Measurements from ENCODE around the gene TMEM39B. TPM values are rescaled to one million over a fixed set of nuclear protein-coding genes. Genes with fewer than 3 reads are reported as not detected.

Gene TMEM39B
- total RNA-seq, 1 experiment from 2014 or later = 18.8 TPM

DNA sequence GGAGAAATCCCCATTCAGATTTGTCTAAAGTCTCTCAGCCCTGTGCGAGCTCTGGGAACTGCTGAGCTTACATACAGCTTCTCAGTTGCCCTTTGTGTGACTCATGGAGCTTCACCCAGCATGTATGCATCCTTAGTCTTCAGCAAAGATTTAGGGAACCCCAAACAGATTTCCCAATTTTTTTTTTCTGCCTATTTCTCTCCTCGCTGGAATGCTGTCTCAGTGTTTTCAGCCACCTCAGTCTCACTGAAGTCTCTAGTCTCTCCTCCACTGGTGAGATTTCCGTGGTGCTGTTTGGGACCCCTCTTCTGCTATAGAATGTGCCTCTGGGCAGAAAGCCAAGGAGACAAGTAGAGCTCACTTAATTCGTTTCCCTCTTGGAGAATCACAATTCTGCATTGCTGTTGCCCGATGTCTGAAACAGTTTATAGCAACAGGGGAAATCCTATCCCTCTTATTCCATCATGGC is 78.6 kb downstream of the TMEM39B start:
- Mint-ChIP-seq H3K9me3 (no peaks in the 10 kb centered on the region), H3K27me3 (ENCODE audit: low read depth) (no peaks in the 10 kb centered on the region), H3K4me1 (peaks cover 3% of the 10 kb centered on the region; the same call in 1 of the 2 replicates), H3K36me3 (peaks cover 8% of the 10 kb centered on the region), H3K4me3 (no peak overlapping the region), H3K27ac (peak overlapping the region; percentile 82)
- ChIA-PET CTCF (interaction anchor here (0.5 to 2.6 kb wide), 2 partner anchors 24 to 129 kb away, joined by 3 to 7 read pairs; no protein-coding TSS in a partner anchor), POLR2A (no interaction called here)
- no peak for ATAC-seq
- DNase-seq (ENCODE audit: low spot score) = no peak
- TF ChIP-seq ZNF232 (CRISPR knock-in tag; IDR thresholded peaks at IDR 0.05) (no peak), GABPB1 (CRISPR knock-in tag; IDR thresholded peaks at IDR 0.05) (no peak), ZNF423 (CRISPR knock-in tag; IDR thresholded peaks at IDR 0.05) (no peak)
- TF ChIP-seq, protein P1, sequence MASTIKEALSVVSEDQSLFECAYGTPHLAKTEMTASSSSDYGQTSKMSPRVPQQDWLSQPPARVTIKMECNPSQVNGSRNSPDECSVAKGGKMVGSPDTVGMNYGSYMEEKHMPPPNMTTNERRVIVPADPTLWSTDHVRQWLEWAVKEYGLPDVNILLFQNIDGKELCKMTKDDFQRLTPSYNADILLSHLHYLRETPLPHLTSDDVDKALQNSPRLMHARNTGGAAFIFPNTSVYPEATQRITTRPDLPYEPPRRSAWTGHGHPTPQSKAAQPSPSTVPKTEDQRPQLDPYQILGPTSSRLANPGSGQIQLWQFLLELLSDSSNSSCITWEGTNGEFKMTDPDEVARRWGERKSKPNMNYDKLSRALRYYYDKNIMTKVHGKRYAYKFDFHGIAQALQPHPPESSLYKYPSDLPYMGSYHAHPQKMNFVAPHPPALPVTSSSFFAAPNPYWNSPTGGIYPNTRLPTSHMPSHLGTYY (CRISPR knock-in tag; IDR thresholded peaks at IDR 0.05) = no peak
- TF ChIP-seq, protein P2, sequence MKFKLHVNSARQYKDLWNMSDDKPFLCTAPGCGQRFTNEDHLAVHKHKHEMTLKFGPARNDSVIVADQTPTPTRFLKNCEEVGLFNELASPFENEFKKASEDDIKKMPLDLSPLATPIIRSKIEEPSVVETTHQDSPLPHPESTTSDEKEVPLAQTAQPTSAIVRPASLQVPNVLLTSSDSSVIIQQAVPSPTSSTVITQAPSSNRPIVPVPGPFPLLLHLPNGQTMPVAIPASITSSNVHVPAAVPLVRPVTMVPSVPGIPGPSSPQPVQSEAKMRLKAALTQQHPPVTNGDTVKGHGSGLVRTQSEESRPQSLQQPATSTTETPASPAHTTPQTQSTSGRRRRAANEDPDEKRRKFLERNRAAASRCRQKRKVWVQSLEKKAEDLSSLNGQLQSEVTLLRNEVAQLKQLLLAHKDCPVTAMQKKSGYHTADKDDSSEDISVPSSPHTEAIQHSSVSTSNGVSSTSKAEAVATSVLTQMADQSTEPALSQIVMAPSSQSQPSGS (CRISPR knock-in tag; IDR thresholded peaks at IDR 0.05; ENCODE audit: borderline replicate concordance, low read depth) = no peak
- TF ChIP-seq, protein P3, sequence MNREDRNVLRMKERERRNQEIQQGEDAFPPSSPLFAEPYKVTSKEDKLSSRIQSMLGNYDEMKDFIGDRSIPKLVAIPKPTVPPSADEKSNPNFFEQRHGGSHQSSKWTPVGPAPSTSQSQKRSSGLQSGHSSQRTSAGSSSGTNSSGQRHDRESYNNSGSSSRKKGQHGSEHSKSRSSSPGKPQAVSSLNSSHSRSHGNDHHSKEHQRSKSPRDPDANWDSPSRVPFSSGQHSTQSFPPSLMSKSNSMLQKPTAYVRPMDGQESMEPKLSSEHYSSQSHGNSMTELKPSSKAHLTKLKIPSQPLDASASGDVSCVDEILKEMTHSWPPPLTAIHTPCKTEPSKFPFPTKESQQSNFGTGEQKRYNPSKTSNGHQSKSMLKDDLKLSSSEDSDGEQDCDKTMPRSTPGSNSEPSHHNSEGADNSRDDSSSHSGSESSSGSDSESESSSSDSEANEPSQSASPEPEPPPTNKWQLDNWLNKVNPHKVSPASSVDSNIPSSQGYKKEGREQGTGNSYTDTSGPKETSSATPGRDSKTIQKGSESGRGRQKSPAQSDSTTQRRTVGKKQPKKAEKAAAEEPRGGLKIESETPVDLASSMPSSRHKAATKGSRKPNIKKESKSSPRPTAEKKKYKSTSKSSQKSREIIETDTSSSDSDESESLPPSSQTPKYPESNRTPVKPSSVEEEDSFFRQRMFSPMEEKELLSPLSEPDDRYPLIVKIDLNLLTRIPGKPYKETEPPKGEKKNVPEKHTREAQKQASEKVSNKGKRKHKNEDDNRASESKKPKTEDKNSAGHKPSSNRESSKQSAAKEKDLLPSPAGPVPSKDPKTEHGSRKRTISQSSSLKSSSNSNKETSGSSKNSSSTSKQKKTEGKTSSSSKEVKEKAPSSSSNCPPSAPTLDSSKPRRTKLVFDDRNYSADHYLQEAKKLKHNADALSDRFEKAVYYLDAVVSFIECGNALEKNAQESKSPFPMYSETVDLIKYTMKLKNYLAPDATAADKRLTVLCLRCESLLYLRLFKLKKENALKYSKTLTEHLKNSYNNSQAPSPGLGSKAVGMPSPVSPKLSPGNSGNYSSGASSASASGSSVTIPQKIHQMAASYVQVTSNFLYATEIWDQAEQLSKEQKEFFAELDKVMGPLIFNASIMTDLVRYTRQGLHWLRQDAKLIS (CRISPR knock-in tag; IDR thresholded peaks at IDR 0.05; ENCODE audit: borderline replicate concordance) = no peak

Small RNA genes within 50 kb of the gene (microRNA-seq; reads per million reads assigned to microRNA genes)
- not detected for gene MIR5585 (ENCODE audit: borderline number of aligned reads)

Other genes starting within 250 kb of the TMEM39B start
- 147 to 172 TPM (median 150 TPM) in 3 replicates for gene PTP4A2, start 134.6 kb upstream of the TMEM39B start, total RNA-seq (2021)
- gene KHDRBS1, start 59.1 kb upstream of the TMEM39B start, total RNA-seq (2021) = 254 to 264 TPM (median 256 TPM) in 3 replicates
- gene KPNA6, start 35.1 kb downstream of the TMEM39B start, total RNA-seq (2021) = 91.2 to 104 TPM (median 94.0 TPM) in 3 replicates
- 46.3 to 49.8 TPM (median 47.2 TPM) in 3 replicates for gene TXLNA, start 106.7 kb downstream of the TMEM39B start, total RNA-seq (2021)
- gene CCDC28B, start 127.7 kb downstream of the TMEM39B start, total RNA-seq (2021) = 29.0 to 34.4 TPM (median 29.9 TPM) in 3 replicates
- gene IQCC, start 132.7 kb downstream of the TMEM39B start, total RNA-seq (2021) = 4.6 to 5.2 TPM (median 4.8 TPM) in 3 replicates
- not detected in 3 replicates for gene DCDC2B, start 136.2 kb downstream of the TMEM39B start, total RNA-seq (2021)
- gene TMEM234, start 149.4 kb downstream of the TMEM39B start, total RNA-seq (2021) = 10.3 to 11.9 TPM (median 11.4 TPM) in 3 replicates
- 237 to 243 TPM (median 241 TPM) in 3 replicates for gene EIF3I, start 149.5 kb downstream of the TMEM39B start, total RNA-seq (2021)
- 5.4 to 7.4 TPM (median 7.1 TPM) in 3 replicates for gene FAM167B, start 174.3 kb downstream of the TMEM39B start, total RNA-seq (2021)
- 51.0 to 60.5 TPM (median 57.0 TPM) in 3 replicates for gene LCK, start 178.3 kb downstream of the TMEM39B start, total RNA-seq (2021)
- 108 to 120 TPM (median 119 TPM) in 3 replicates for gene HDAC1, start 219.1 kb downstream of the TMEM39B start, total RNA-seq (2021)